LHCN-M2 (cell line): Measurements from ENCODE around the gene MYOCD. TPM values are rescaled to one million over a fixed set of nuclear protein-coding genes. Genes with fewer than 3 reads are reported as not detected.
"Not testable (repeated sequence)": the region's sequence is repeated elsewhere in the genome, so short reads cannot be mapped to it uniquely, and the experiment has no call there.

Experiments used
- DNase-seq: peaks from one replicate; pipeline ENCODE4 v3.0.0-alpha.2; 2012; ENCODE audit warnings: low read depth
- polyA plus RNA-seq: library from polyadenylated mRNA; unstranded; fragments of >200 nt; gene quantifications from one replicate; pipeline ENCODE4 v1.2.1, GENCODE V29; 2012; ENCODE audit warnings: missing spikeins
- total RNA-seq: library from RNA; depleted of rRNA; stranded (reverse); fragments of >200 nt; gene quantifications from 2 replicates; pipeline ENCODE4 v1.2.3, GENCODE V29; 2014; rRNA removed

Gene MYOCD
- total RNA-seq = 0.06 TPM in 1 of 2 replicates, not detected in the other
- polyA plus RNA-seq = 0.39 TPM

DNA sequence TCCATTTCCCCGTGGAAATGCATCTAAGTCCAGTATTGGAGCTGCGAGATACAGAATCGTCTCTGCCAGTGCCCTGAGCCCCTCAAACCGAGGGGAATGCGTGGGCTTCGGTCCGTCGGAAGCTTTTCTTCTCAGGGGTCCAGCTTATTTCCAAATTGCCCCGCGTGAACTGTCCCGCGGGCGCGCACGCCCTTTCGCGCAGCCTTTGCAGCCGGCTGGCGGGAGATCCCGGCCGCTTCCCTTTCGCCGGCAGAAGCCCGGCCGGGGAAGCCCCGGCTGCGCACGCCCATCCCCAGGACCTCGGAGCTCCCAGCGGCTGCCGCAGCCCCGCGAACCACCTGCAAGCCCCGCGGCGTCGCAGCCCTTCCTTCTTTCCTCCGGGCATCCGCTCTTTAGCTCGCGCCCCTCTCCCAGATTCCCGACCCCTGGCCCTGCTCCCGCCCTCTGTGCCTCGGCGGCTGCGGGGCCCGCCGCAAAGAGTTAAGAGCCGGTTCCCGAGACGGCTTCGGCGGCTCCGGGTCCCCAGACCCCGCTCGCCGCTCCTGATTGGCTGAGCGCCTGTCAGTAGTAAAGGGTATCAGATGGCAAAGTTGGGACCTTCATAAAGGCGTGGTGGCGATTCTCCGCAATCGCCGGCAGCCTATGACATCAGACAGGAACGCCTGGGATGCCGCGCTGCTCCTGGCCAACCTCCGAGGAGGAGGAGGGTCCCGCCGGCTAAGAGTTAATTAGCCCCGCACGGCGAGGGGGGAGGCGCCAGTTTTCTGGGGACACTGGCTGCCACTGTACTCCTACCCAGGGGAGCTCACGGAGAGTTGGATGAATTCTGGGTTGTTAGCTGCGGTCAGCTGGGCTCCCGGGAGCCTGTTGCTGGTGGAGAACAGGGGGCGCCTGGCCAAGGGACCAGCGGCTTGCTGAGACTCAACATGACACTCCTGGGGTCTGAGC is at the start of gene MYOCD:
MYOCD (plus strand) TSS at position 628 of the 948 bp plus-strand sequence; CDS start at position 927, 299 bp downstream.
- no peak for DNase-seq

DNA sequence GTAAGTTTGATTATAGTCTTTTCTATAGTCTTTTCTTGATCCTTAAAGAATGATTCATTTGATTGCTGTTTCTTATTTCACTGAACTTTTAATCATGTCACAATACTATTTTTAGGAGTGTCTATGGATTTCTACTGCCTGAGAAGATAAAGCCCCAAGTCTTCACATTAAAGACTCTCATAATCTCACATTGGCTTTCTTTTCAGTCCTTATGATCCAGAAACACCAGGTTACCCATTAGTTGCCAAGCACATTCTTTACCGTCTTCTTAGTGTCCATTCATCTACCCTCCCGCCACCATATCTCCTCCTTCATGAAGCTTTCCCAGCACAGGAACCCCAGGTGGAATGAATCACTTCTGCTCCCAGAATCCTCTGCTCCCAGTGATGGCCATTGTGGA is 49.5 kb upstream of the MYOCD start:
- DNase-seq = no peak

GRCh38 chr17:12618557-12618956 is 47.1 kb upstream of the MYOCD start:
- peak; percentile 69 for DNase-seq

DNA sequence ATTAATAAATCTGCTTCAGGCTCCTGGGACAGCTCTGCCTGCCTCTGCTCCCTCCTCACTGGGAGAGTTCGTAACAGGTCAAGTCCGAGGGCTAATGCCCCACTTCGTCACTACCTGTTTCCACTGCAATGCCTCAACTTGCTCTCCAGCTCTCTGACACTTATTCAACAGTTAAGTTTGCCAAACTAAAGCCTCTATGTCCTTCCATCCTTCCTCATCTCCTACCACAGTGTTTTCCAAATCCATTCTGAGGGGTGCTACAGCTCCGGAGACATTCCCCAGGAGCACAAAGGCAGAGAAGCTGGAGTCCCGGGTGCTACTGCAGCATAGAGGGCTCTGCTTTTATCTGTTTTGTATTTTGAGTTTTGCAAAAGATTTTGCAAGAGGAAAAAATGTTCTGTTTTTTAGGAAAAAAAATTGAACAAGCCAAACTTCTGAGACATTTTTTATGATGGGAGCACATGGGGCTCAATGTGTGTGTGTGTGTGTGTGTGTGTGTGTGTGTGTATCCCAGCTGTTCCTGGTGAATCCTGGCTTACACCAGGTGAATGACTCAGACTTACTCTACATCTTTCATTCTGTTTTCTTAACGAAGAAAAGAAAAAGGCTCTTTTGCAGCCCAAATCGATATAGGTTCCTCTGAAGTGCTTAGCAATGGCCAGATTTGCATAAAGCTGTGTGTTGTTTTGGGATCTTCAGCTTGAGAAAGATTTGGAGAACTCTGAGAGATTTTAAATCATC is 46.1 kb upstream of the MYOCD start:
- peak; percentile 67 for DNase-seq

DNA sequence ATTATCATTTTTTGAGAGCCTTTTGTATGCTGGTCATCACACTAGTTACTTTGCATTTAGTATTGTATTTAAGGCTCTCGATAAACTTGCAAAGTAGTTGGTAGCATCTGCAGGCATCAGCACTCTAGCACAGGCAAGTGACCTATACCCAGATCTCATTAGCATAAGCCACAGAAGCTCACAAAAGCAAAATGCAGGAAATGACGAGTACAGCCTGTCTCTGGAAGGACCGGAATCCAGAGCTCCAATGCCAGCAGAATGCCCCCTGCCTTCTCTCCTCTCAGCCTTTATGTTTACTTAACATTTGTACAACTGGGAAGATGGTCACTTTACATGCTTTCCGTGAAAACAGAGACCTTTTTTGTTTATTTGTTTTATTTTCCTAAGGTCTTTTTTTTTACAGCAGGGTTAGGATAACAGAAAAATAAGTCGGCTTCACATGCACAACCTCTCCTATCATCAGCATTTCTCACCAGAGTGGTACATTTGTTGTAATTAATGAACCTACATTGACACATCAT is 45.4 kb upstream of the MYOCD start:
- DNase-seq = peak; percentile 74

GRCh38 chr17:12622726-12623125 is 43.0 kb upstream of the MYOCD start:
- no peak for DNase-seq

- DNase-seq = no peak
Measured at GRCh38 chr17:12623220-12623848, 42.4 kb upstream of the MYOCD start.

DNA sequence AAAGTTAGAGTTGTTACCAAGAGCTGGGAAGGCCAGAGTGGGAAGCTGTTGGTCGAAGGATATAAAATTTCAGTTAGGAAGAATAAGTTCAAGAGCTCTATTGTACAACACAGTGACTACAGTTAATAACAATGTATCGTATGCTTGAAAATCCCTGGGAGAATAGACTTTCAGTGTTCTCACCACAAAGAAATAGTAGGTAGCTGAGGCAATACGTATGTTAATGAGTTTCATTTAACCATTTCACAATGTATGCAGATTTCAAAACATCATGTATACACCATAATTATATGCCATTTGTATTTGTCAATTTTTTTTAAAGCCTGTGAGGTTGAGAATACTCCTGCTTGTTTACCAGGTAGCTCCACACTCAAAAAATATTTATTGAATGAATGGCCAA is 41.5 kb upstream of the MYOCD start:
- no peak for DNase-seq

DNA sequence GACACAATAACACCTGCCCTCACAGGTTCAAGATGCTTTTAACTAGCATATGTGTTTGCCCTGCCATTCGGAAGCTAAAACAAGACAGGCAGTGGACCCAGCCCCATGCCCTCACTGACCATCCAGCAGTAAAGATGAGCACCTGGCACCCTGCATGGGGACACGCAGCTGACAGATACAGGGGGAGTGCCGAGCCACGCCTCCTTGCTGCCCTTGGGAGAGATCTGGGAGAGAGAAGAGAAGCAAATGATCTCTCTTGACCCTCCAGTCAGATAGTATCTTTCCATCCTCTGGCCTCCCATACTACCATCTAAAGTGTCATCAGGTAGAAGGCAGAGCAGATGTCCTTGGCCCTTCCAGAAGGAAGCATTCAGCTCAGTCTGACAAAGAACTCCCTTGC is 40.6 kb upstream of the MYOCD start:
- no peak for DNase-seq

- DNase-seq = peak; percentile 72
Measured at GRCh38 chr17:12627177-12627629, 38.5 kb upstream of the MYOCD start.

DNA sequence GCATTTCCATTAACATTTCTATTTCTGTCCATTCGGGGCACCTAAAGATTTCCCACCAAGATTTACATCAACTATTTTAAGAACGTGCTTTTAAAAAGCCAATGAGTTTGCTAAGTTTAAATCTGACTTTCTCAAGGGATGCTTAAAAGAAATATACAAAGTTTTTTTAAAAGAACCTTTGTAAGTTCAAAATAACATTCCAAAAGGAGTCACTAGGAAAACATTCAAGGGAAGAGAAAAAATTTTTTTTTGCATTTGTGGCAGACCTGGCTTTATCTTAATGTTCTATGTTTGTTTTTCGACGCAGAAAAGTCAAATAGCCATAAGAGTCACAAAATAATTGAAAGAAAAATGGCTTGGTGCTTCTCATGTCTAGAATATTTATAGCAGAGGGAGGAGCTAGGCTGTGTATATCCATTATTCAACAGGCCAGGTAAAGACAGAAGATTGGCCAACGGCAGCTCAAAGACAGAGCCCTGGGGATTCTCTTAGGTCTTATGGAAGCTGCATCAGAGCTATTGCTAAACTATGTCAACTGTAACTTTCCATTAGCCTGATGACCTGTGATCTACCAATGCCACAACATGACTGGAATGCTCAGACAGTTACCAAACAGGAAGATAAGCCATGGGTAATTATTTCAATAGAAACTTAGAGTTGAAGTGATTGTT is 37.8 kb upstream of the MYOCD start:
- peak; percentile 10 for DNase-seq

- DNase-seq = no peak
Measured at GRCh38 chr17:12631076-12631475, 34.6 kb upstream of the MYOCD start.

DNA sequence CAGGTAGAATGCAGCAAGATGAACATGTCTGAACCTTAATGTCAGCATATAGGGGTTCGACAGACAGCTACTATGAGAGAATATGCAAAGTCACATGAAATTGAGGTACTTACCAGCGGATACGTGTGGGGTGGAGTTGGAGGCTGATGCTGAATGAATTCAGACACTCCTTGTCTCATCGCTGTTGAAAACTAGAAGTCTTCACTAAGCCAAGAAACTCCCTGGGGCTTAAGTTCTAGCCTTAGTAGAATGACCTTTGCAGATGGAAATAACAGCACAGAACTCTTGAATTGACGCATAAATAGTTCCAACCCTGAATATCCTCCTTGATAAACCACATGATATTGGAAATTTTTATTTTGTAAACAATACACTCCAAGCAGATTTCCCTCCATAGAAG is 32.9 kb upstream of the MYOCD start:
- no peak for DNase-seq

DNA sequence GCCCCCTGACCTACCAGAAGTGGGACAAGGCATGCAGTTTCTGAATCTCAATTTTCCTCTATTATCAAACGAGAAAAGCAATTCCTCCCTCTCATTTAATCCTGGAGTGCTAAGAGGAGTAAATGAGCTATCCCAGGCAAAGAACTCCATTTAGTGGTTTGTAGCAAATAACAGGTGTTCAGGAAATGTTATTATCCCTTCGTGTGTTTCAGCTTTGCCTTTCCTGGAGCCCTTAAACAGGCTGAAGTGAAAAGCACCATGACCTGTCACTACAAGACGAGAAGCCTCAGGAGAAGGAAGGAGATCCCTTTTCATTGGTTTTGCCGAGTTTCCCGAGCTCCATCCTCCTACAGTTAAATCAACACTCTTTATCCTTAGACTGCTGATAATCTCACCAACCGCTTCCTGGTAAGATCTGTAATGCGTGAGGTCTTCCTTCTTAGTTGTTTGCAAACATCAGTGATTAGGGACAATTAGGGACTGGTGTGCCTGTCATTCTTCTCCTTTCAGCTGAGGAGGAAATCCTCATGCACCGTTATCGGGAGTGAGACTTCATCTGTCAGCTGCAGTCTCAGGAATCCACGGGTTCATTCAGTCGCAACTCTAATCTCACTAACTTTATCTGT is 30.8 kb upstream of the MYOCD start:
- no peak for DNase-seq

GRCh38 chr17:12635996-12636395 is 29.7 kb upstream of the MYOCD start:
- not testable (repeated sequence) for DNase-seq

DNA sequence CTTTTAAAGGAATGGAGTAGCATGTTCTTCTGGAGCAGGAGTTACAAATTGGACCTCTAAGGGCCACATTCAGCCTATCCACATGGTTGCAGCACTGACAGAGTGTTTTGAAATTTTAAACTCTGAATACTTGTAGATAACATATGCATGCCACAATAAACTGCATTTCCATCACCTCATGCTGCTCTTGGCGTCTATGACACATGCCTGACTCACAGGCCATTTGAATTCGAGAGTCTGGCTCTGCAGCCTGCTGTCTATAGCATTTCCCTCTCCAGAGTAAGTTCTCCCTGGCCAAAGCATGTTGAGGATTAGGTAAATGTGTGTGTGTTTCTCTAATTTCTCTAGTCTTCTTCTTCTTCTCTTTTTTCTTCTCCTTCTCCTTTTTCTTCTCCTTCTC is 28.7 kb upstream of the MYOCD start:
- peak; percentile 82 for DNase-seq

- DNase-seq = no peak
Measured at GRCh38 chr17:12637745-12638651, 27.7 kb upstream of the MYOCD start.

- no peak for DNase-seq
Measured at GRCh38 chr17:12640364-12640763, 25.3 kb upstream of the MYOCD start.

GRCh38 chr17:12641084-12641483 is 24.6 kb upstream of the MYOCD start:
- no peak for DNase-seq

DNA sequence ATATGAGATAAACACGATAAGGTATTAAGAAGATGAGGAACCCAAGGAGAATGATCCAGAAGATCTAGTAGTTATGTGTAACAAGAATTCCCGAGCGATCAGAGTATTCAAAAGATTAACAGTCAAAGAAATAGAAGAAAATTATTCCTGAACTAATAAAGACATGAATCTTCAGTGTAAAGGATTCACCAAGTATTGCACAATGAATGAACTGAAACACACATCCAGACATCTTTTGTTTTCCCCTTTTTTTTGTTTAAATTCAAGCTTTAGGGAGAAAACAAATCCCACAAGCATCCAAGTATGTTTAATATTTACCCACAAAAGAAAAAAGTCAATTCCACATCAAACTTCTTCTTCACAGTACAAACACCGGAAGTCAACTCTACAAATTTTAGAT is 23.7 kb upstream of the MYOCD start:
- DNase-seq = no peak
